ENCODE data around the gene FAM193A.
A peak's percentile ranks its signal among the peaks of the same experiment; 100 is the strongest.
"Not testable (repeated sequence)": the region's sequence is repeated elsewhere in the genome, so short reads cannot be mapped to it uniquely, and the experiment has no call there.

FAM193A gene

DNA sequence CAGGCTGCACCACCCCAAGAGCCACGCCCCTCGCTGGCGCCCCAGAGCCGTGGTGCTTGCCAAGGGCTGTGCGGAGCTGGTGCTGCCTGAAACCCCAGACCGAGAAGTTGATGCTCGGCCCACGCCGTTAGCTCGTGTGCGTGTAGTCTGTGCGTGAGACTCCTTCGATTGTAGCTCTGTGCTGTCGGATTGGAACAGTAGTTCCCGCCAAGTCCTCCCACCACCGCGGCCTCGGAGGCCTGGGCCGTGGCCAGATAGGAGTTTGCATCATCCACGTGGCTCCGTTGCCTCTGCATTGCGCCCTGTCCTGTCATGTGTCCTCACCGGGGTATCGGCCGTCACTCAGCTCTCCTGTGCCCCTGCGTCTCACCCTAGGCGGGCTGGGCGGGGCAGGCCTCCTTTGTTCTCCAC lies 195.5 kb downstream of the FAM193A start:
- DNase-seq, result no peak

DNA sequence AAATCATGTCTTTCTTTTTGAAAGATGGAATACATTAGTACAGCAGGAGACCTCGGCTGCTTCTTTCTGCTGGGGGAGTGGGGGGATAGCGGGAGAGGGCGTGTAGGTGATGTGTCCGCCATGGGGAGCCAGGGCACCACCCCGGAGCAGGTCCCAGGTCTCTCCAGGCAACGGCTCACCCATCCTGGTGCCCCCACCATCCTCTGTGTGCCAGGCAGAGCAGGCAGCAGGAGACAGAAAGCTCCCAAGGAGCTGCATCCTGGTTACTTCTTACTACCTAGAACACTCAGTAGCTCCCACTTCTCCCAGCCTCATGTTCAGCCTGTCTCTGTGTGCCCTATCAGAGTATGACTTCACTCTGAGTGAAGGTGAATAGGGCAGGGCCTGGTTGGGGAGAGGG lies 196.1 kb downstream of the FAM193A start:
- DNase-seq, result no peak

DNA sequence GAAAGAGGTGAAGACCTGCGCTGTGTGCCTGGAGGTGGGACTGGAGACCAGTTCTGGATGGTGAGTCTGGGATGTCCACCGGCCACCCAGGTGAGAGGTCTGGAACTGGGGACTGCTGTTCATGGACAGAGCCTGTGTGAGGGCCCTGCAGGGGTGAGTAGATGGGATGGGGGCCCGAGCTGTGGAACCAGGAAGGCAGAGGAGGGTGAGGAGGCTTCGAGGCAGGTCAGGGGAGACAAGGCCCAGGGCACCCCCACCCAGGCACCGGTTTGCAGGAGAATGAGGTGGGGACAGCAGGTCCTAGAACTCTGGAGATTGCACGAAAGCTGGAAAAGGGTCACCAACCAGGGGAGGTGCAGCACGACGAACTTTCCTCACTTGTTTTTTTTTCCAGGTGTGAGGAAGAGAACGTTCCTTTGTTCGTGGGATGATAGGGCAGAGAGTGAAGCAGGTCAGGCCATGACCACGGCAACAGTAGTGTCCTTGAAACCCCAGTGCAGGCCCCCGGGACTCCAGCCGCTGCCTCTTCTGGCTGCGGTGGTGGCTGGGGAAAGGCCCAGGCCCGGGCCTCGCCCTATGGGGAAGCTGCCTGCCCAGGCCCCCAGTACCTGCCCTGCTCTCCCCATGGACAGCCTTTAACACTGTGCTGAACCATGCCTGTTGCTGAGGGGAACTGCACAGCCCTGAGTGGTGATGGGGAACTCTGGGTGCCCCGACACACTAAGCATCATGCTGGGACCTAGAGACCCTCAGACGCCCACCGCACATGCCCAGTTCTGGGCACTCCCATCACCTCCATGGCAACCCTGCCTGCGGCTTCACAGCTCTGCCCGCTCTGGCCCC lies 196.8 kb downstream of the FAM193A start:
- DNase-seq, result no peak

DNA sequence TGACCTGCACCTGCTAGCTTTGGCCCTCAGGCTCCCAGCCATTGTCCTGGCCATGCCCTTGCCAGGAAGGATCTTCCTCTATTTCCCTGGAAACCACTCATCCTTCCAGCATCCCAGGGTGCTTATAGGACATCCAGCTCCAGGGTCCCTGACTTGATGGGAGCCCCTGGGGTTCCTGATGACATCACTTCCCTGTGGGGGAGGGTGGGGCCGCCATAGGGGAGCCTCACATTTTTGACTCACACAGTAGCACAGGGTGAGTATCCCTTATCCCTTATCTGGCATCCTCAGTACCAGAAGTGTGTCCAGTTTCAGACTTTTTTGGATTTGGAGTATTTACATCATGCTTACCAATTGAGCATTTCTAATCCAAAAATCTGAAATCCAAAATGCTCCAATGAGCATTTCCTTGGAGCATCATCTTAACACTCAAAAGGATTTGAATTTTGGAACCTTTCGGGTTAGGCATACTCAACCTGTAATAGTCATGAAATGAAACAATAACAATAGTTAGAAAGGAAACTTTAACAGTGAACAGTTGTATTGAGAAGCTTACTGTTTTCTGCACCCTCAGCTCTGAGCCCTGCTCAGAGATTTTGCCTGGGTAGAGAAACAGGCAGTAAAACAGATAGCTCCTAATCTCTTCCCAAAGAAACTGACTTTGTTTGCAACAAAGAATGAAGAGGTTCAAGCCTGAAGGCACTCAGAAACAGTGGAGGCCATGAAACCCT lies 197.6 kb downstream of the FAM193A start:
- no peak for DNase-seq

DNA sequence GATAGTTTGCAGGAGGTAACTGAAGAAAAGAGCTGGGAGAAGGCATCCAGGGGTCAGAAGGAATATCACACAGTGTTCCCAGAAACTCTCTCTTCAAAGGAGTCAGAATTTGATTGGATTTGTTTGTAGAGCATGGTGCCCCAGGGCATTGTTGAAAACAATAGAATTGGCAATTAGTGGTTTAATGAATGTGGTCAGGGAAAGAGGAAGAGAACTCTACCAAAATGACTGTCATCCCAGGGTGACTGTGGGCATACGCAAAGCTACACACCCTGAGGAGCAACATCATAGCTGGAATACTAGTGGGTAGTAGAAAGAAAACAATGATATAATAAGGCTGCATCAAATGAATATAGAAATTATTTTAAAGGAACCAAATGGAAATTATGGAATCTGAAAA lies 198.2 kb downstream of the FAM193A start:
- DNase-seq, result no peak

DNA sequence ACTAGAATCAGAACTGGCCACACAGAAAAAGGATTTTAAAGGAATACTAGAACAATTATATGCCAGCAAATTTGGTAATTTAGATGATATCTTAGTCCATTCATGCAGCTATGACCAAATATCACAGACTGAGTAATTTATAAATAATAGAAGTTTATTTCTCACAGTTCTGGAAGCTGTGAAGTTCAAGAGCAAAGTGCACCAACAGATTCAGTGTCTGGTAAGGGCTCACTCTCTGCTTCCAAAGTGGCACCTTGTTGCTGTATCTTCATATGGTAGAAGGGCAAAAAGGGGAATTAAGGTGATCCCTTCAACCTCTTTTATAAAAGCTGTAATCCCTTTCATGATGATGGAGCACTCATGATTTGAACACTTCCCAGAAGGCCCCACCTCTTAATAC lies 199.4 kb downstream of the FAM193A start:
- no peak for DNase-seq

DNA sequence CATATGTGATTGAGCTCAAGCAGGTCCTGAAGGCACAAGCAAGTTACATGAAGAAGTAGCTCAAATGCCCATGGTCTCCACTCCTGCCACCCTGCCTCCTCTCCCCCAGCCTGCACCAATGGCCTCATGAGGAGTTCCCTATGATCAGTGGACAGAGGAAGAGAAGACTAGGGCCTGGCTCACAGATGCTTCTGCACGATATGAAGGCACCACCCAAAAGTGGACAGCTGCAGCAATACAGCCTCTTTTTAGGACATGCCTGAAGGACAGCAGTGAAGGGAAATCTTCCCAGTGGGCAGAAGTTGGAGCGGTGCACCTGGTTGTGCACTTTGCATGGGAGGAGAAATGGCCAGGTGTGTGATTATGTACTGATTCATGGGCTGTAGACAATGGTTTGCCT lies 201.8 kb downstream of the FAM193A start:
- DNase-seq, result not testable (repeated sequence)

DNA sequence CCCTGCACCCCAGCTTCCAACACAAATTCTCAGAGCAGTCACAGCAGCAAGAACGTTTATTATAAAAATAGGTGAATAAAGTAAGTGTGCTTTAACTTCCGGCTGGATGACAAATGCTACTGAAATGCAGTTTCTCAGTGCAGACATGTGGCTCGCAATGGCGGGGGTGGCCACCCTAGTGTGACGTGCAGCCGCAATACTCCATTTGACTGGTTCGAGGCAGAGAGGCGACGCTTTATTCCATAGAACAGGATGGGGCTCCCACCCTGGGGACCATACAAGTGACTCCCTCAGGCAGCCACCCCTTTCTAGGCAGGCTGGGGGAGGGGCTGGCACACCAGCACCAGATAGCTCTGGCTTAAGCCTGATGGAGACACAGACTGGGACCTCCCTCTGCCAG lies 205.2 kb downstream of the FAM193A start:
- no peak for DNase-seq

DNA sequence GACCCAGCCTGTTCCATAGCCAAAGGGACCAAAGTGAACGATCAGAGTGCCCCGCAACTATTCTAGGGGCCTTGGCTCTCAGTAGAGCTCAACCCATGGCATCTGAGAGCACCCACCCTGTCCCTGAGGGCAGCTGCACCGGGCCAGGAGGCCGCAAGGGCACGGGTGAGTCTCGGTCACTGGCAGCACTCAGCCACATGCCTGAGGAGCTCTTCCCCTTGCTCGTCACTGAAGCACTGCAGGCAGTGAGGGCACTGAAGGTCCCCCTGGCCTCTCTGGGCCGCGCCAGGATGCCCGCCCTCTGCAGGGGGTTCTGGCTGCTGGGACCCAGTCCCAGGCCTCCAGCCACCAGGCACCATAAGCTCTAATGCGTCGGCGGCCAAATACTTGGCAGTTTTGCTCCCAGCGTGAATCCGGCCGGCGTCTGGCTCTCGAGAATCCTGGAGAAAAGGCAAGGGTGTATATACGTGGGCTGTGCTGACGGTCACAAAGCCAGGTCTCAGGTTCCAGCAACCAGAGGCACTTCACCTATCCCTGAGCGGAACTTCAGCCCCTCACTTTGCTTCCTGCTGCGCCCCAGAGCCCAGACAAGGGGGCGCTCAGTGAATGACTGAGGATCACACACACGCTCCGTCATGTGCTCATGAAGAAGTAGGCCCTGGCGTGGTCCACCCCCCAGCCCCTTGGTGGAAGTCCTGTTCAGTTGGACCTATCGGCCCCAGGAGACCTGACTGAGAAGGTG lies 205.8 kb downstream of the FAM193A start:
- no peak for DNase-seq

DNA sequence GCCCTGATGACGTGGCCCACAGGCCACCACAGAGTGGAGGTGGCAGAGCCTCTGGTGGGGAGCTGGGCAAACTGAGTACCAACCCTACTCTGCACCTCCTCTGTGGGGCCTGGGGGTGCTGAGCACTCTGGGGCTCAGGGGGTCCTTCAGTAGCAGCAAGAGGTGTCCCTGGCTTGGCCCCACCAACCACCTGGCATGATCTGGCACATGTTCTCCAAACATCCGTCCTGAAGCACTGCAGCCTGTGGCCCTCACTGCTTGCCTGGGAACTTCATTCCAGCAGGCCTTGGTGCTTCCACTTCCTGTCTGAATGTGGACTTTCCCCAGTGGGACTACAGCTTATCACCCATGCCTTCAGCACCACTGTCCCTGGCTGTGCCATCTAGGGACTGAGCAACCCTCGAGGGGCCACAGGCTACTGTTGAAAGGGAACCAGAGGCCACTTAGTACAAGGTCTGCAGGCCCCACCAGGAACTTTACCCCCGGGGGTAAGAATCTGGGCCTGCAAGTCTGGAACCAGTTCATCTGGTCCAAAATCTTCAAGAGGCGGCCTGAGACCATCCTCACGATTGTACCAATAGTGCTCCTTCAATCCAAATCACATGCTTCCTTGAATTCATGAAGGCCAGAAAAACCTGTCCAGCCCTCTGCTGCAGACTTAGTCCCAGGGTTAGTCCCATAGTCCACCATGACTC lies 206.5 kb downstream of the FAM193A start:
- DNase-seq, result no peak

DNA sequence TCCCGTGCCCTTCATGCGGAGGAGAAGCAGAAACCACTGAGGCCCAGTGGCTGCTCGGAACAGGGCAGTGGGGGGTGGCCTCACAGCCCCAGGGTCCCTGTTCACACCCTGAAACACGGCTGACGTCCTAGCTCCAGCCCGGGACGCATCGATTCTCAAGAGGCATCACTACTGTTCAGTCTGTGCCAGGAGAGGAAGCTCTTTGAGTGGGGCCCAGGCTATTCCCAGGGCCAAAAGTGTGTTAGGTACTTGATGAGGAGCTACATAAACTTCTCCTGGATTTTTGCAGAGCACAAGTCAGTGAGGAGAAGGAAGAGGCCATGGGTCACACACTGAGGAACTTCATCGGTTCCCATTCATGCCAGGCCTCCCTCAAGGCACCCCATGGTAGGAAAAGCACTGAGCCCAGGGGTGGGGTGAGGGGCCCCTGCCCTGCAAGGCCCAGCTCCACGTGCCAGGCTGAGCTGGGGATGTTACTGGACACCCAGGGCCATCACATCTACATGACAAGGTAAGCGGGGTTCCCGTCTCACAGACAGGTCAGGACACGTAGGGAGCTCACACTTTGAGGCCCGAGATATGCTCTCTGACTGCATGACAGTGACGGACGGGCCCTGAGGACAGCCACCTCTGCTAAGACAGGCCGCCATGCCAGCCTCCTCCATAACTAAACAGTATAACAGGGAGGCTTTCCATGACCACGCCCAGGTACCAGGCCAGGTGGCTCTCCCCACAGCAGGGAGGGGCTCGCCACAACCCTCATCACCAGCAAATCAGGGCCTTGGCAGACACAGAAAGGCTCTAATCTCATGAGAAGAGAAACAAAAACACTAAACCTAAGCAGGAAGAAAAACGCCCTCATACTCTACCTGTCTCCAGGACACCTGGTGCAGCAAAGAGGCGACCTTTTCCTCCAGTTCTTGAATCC lies 207.3 kb downstream of the FAM193A start:
- DNase-seq, result no peak

DNA sequence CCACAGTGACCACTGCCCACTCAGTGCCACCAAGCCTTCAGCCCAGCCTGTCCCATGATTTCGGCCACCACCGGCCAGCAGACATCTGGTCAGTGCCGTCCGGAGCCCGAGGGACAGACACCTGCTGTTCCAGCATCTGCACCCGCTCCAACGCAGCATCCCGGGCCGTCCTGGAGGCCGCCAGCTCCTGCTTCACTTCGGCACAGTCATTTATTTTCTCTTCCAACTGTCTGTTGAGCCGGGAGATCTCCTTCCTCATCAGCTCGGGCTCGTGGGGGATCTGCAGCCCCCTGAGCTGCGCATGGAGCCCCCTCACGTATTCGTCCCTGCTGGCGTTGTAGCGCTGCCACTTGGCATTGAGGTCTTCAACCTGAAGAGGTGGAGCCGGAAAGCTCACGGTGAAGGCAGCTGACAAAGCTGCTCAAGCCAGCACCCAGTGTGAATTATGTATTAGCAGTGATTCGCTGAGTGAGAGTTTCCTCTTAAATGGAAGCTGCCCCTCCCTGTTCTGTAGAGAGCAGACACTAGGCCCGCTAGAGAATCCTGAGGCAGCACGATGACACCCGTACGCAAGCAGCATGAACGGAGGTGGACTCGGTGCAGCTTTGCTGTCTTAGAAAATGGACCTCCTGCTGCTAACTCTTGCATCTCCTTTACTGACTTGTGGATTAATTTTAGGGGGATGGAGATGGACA lies 208.3 kb downstream of the FAM193A start:
- no peak for DNase-seq

DNA sequence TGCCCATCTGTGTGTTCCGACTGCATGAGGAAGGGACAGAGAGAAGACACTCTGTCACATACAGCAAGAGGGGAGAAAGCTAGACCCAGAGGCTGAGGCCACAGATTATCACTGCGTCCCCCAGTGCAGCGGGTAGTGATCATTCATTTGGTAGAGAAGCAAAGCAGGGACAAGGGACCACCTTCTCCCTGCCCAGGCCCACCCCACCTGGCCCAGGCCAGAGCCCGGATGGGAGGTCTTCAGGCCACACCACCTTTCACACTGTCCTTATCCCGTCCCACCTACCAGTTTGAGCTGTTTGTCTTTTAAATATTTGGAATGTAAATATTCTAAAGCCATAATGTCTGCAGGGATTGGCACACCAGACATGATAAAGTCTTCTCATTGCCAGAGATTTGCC lies 209.1 kb downstream of the FAM193A start:
- no peak for DNase-seq

DNA sequence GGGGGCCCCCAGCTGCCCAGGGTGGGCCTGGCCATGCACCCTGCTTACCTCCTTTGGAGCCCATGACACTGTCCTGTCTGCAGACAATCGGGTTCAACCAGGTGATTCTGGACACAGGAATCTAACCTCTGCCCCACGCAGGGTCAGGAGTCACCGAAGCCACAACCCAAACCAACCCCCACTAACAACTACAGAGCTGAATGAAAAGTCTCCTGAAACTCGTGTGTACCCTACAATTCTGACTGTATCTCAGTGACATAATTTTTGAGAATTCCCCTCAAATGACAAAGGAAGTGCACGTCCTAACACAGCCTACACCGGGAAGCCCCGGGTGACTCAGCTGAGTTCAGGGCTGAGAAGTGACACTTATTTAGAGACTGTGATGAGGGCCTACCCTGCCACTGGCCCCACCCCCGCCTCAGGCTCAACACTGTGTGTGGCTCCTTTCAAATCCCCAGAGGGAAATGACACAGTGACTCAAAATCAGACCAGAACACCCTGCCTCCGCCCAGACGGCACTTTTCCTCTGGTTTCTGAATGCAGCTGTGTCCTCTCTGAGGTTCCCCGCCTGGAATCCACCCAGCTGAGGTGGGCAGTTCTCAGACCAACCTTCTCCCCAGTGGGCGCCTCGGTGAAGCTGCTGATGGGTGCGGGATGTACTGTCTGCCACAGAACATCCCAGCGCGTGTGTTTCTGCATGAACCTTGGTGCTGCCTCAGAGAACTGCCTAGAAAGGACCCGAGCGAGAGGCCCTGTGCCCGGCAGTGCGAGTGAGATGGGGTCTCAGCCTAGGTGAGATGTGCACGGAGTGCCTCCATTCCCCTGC lies 209.7 kb downstream of the FAM193A start:
- DNase-seq, result peak; percentile 88

DNA sequence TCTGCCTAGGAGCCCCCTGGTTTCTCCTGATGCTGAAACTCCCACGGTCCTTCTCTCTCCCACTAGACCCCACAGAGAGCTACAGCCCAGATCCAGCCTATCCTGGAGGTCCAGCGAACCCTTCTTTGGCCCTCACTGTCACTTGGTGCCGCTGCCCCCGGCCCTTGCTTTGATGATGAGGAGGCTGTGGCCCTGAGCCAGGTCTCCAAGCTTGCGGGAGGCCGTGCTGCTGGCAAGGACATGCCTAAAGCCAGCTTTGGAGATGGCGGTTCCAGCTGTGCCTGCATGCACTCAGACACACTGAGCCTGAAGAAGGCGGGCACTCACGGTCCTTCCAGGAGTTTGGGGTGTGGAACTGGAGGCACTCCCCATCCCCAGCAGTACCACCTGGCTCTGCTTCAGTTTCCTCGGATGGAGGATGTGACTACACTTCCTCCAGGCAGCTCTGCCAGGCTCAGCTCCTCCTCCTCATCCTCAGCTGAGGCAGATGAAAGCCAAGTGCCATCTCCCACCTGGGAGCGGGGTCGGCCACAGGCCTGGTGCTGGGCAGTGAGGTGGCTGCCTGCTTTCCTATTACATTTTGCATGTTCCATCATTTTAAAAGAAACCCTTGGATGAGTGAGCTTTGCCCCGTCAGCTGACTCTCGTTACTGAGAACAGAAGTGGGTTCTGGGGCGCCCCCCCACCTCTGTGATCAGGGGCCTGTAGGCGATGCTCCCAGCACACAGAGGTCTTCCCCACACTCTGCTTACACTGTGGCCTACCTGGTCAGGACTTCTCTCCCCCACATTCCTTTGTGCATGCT lies 210.6 kb downstream of the FAM193A start:
- DNase-seq, result no peak

DNA sequence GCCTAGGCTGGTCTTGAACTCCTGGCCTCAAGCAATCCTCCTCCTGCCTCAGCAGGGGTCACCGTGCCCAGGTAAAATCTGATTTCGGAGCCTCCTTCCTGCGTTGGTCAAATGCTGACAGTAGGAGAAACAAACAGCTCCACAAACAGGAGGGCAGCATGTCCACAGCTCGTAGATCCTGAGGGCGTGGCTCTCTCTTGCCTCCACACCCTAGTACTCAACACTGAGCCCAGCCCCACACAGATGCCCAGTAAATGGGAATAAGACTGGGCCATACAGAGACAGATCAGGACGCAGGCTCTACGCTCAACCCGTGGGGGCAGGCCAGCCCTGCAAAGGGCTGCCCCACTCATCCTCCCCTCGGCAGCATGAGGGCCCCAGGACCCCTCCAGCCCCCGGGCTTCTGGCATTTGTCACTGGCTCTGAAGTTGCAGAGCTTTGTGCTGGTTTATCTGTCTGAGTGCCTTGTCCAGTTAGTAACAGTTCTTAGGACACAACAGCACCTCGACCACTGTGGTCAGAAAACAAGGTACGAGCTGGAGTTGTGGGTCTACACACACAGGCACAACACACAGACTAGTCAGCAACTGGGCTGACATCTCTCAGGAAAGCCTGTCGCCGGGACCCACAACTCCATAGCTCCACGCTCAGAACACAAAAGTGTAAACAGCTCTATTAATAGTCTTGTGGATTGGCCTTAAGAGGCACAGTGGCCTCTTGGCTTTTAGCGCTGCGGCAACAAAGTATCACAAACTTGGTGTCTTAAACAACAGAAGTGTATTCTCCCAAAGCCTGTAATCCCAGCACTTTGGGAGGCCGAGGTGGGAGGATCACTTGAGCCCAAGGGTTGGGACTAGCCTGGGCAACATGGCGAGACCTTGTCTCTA lies 214.5 kb downstream of the FAM193A start:
- no peak for DNase-seq

DNA sequence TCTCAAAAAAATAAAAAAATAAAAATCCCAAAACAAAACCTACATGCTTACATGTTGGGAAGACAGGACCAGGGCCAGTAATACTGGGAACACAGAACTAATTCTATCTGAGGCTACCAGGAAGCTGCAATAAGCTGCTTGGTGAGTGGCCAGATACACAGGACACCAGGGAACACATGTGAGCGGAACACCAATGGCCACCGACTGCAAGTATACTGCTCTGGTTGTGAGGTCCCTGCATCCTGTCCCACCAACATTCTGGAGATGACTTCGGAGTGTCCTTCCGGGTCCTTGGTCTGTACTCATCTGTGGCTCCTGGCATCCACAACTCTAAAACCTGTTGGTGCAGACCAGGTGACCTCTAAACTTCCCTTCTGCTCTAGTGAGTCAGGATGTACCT lies 217.0 kb downstream of the FAM193A start:
- DNase-seq, result no peak
